KOPT-K1 (cell line): ENCODE data around the gene KIAA0753.

Experiments
- H3K27ac ChIP-seq: fragments of 200-600 bp; sonication (generic); 2 replicates; pipeline ENCODE4 v1.5.1; 2016; ENCODE audit warnings: antibody characterized with exemption, mild to moderate bottlenecking, low read depth, low read length; ENCODE audit not compliant: poor library complexity, severe bottlenecking
- H3K36me3 ChIP-seq: fragments of 200-600 bp; sonication (generic); 2 replicates; pipeline ENCODE4 v1.5.1; 2017; ENCODE audit warnings: antibody characterized with exemption, mild to moderate bottlenecking, low read length, moderate library complexity; ENCODE audit not compliant: insufficient read depth
- H3K9me3 ChIP-seq: fragments of 200-600 bp; sonication (generic); 2 replicates; pipeline ENCODE4 v1.5.1; 2017; ENCODE audit warnings: antibody characterized with exemption, low read length, mild to moderate bottlenecking; ENCODE audit not compliant: insufficient read depth, poor library complexity, severe bottlenecking

The KIAA0753 gene

DNA sequence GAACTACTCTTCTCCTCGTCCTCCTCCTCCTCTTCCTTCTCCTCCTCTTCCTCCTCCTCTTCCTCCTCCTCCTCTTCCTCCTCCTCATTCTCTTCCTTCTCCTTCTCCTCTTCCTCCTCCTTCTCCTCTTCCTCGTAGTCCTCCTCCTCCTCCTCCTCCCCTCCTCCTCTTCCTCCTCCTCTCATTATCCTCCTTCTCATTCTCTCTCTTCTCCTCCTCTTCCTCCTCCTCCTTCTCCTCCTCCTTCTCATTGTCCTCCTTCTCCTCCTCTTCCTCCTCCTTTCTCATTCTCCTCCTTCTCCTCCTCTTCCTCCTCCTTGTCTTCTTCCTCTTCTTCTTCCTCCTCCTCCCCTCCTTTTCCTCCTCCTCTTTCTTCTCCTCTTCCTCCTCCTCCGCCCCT, 80.0 kb downstream of the KIAA0753 start:
- Histone ChIP-seq H3K27ac (no peak overlapping the region), H3K9me3 (no peaks in the 10 kb centered on the region), H3K36me3 (no peaks in the 10 kb centered on the region)

DNA sequence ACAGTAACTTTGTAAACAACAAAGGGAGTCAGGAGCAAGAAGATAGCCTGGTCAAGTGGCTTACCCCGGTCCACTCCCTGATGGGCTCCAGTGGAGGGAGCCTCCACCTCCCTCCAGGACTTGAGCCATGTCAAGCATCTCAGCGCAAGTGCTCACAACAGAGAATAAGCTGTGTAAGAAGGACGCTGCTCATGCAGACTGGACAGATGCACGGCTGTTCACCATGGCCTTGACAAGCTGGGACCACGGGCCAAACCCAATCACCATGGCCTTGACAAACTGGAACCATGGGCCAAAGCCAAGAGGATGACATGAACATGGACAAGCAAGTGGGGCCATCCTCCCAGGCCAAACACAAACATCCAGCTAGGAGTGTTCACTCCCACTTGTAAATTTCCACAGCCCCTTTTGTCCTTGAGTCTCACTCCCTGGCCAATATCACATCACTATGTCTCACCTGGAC, 80.7 kb downstream of the KIAA0753 start:
- H3K27ac ChIP-seq: no peak overlapping the region
- H3K9me3 ChIP-seq: no peaks in the 10 kb centered on the region
- H3K36me3 ChIP-seq: no peaks in the 10 kb centered on the region

DNA sequence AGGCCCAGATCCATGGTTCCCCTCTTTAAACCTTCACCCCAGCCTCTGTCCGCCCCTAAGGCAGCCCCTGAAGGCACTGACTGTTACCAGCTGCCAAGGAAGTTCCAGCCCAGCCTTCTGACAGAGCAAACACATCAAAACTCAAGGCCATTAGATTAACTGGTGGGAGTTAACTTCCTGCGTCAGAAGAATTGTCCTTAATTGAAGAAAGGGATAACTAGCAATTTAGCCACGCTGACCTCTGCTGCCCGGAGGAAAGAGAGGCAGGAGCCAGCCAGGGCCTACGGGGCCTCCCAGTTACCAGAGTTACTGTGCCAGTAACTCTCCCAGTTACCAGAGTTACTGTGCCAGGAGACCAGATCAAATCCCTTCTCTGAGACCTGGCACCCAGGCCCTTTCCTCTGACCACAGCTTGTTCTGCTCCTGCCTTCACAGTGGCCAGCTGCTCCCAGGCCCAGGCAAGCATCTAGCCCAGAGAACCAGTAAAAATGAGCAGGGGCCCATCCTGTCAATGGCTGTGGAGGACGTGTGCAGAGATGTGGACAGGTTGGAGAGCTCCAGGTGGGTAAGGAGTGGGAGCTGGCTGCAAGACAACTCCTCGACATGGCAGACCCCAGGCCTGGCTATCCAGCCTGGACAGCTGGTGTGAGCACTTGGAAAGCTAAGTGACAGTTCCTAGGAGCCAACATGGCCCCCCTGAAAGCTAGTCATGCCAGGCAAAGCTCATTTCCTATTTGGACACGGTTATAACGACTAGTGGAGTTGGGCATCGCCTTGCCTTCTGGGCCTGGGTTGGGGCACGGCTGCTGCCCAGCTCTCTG, 81.4 kb downstream of the KIAA0753 start:
- Histone ChIP-seq H3K36me3 (no peaks in the 10 kb centered on the region), H3K9me3 (no peaks in the 10 kb centered on the region), H3K27ac (no peak overlapping the region)

DNA sequence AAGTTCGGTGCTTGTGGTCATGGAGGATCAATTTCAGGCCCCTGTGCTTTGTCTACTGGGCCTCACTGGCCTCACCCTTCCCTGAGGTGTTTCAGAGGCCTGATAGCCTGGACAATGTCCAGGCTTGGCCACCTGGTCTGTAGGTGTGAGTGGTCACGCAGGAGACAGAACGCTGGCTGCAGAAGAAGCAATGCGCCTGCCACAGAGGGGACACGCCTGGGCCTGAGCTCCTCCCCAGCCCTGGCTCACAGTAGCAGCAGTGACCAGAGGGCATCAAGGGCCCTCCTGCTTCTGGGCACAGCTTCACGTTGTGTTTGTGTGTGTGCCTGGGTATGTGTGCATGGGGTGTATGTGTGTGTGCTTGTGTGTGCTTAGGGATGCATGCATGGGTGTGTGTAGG, 82.2 kb downstream of the KIAA0753 start:
- H3K27ac ChIP-seq: no peak overlapping the region
- H3K36me3 ChIP-seq: no peaks in the 10 kb centered on the region
- H3K9me3 ChIP-seq: no peaks in the 10 kb centered on the region

DNA sequence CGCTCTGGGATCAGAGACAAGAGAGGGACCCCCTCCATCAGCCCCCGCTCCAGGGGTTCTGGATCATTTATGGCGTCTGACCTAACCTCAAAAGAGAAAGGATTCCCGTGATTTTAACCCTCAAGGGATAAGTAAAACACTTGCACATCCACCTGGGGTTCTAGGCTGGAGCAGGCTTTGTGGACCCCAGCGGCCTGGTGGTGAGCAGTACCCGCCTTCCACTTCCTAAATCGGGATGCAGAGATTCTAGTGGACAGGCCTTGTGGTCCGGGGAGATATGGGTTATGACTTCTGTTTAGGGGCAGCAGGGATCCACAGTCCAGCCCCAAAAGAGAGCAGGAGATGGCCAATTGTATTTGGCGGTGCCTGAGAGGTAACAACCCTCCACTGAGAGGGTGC, 83.5 kb downstream of the KIAA0753 start:
- no peak overlapping the region for H3K27ac ChIP-seq
- H3K9me3 ChIP-seq: no peaks in the 10 kb centered on the region

DNA sequence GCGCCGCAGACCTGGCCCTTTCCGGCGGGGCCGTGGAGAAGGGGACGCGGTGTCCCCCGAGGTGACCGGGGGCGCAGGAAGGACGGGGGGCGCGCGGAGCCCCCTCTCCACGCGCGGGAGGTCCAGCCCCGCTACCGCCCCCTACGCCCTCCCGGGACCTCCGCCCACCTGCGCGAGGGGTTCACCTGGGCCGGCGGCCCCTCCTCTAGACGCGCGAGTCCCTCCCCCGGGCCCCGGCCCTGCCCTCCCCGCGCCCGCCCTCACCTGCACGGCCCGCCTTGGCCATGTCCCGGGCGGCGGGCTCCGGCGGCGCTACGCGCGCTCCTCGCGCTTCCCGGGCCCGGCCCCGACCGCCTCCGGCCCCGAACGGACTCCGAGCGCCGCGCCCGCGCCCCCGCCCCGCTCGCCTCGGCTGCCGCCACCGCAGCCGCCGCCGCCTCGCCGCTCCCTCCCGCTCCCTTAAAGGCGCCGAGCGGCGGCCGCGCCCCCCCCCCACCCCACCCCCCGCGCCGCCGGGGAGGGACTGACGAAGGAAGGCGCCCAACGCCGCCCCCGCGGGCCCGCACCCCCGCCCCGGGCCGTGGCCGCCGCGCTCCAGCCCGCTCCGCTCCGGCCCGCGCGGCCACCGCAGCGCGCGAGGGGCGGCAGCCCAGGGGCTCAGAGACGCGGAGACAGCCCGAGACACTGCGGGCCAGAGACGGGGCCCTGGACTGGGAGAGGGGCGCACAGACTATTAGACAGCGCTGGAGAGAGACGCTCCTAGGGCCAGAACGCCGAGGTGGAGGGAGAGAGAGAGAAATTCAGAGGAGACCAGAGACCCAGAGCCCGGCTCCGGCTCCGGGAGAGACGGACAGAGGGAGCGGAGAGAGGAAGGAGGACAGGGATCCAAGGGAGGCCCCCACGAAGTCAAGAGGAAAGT, 84.1 kb downstream of the KIAA0753 start, which contains the start of gene PITPNM3:
Gene PITPNM3, minus strand, starts transcription at position 435 of the 919 bp plus-strand sequence. Its CDS starts 149 bp downstream, at position 286.
- H3K27ac ChIP-seq: no peak within 1 kb of the TSS
- H3K36me3 ChIP-seq: no peaks in the 10 kb centered on the region
- no peaks in the 10 kb centered on the region for H3K9me3 ChIP-seq

More for the DNA sequence above, 83.5 kb downstream of the KIAA0753 start:
- no peaks in the 10 kb centered on the region for H3K36me3 ChIP-seq

DNA sequence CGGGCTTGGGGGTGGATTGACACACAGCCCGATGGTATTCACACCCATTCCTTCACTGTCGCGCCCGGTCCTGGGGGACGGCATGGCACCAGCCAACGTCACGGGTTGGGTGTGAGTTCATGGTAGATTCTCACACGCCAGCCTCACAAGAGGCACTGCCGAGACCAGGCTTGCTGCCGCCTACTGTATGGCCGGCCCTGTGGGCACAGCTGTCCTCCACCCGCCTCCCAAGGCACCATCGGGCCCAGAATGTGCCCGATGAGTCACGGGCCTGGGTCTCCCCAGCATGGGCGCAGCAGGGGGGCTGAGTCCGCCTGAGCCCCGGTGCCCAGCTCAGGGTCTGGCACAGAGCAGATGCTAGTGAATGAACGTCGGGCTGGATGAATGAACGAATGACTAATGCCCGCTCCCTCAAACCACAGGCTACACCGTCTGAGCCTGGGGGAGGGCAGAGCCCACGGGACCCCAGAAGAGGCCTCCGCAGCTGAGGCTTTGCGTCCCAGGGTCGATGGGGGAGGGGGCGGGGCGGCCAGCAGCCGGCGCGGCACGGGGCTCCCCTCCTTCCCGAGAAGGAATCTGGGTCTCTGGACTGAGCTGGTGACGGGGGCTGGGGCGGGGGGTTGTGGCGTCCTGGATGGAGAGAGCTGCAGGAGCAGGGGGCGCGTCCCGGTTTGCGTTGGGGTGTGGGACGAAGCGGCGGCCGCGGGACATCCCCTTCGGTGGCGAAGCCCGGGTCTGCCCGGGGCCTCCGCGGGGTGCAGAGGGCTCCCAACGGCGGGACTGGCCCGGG, 85.0 kb downstream of the KIAA0753 start:
- Histone ChIP-seq H3K9me3 (no peaks in the 10 kb centered on the region), H3K27ac (no peak overlapping the region), H3K36me3 (no peaks in the 10 kb centered on the region)

DNA sequence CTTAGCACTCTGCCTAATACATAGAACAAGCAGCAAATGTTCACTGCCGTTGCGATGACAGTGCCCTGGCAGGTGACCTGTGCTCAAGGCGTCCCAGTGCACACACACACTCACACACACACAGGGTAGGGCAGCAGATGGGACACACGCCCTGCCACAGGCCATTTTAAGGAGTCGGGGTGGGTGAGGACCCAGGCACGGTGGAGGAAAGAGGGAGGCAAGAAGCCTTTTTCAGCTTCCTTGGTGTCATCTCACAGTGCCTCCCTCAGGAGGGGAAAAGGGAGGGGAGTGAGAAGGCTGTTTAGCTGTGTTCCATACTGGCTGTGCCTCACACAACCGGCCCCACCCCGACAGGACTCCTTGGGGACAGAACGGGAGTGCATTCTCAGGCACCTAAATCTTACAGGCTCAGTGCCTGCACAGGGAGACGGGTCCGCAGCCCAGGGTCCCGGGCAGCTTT, 85.6 kb downstream of the KIAA0753 start:
- no peaks in the 10 kb centered on the region for H3K36me3 ChIP-seq
- no peaks in the 10 kb centered on the region for H3K9me3 ChIP-seq
- H3K27ac ChIP-seq: no peak overlapping the region

DNA sequence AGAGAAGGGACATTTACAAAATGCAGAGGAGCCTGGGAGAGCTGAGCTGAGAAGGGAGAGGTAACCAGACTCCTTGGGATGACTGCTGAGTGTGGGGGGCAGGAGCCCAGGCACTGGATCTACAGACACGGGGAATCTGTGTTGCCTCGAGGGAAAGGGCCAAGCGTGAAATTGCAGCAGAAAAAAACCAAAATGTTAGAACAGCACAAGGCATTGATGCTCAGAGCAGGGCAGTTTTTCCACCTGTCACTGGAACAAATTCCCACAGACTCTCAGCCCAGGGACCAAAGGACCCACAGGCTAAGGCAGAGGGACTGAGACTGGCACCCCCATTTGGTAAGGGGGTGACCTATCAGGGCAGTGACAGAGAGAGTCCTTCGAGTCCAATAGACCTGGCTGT, 86.2 kb downstream of the KIAA0753 start:
- H3K9me3 ChIP-seq: no peaks in the 10 kb centered on the region
- H3K36me3 ChIP-seq: no peaks in the 10 kb centered on the region
- no peak overlapping the region for H3K27ac ChIP-seq

DNA sequence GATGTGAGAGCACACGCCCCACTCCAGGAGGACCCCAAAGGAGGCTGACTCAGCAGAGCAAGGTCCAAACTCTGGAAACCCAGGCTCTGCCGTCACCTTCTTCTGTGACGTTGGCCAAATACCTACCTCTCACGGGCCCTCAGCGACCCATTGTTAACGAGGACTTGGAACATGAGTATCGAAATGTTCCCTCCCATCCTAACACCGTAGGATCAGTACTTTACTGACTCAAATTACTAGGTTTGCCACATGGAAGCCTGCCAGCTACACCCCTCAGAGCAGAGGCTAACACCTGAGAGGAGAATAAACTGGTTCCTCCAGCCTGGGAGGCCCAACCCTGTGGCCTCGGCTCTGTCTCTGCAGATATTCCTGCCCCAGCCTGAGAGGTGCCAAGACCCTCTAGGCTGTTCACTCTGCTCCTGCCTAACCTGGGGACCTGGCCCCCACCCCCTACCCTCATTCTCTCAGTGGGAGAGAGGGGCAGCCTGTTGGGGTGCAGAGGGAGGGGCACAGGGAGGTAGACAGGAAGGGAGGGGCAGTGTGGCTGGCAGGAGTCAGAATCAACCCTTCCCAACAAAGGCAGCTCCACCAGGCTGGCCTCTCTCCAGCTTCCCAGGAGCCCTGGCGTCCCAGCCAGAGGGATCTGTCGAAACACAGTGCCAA, 88.5 kb downstream of the KIAA0753 start:
- H3K27ac ChIP-seq: no peak overlapping the region
- no peaks in the 10 kb centered on the region for H3K36me3 ChIP-seq
- no peaks in the 10 kb centered on the region for H3K9me3 ChIP-seq

DNA sequence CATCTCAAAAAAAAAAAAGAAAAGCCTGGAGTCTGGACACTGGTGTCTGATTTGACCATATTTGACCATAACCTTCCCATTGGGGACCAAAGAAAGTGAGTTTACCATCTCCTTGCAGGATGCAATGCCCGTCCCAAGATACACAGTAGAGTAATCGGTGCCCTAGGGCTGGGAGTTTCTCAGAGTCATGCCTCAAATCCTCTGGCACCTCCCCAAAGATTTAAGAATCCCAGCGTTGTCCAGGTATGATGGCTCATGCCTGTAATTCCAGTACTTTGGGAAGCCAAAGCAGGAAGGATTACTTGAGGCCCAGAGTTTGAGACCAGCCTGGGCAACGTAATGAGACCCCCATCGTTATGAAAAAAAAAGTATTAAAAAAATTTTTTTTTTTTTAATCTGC, 89.2 kb downstream of the KIAA0753 start:
- H3K27ac ChIP-seq: no peak overlapping the region

DNA sequence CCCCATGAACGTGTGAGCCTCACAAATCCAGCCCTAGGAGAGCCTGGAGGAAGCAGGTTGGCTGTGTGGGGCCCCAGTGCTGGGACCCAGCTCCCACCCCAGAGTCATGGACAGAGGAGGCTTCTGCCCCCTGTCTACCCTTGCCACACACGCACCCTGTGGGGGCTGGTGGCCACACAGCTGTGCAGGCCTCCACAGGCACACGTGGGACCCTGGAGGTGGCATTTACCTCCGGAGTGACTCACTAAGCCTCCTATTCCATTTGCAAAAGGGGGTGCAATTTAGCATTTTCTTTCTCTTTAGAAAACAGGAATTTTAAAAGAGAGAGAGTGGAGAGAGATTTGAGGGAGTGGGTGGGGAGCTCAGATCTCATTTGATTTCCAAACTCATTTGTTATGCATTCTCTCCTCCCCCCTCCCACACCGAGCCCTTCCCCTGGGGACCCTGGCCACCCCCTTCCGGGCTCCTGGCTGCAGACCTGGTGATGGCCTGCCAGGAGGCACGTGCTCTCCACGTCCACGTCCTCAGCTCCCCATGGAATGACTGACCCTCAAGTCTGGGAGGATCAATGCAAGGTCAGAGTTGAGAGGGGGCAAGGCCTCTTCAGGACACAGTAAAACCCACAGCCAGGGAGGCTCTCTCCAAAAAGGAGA, 91.0 kb downstream of the KIAA0753 start:
- Histone ChIP-seq H3K27ac (no peak overlapping the region), H3K36me3 (no peaks in the 10 kb centered on the region), H3K9me3 (no peaks in the 10 kb centered on the region)

More for the DNA sequence above, 89.2 kb downstream of the KIAA0753 start:
- Histone ChIP-seq H3K9me3 (no peaks in the 10 kb centered on the region), H3K36me3 (no peaks in the 10 kb centered on the region)

DNA sequence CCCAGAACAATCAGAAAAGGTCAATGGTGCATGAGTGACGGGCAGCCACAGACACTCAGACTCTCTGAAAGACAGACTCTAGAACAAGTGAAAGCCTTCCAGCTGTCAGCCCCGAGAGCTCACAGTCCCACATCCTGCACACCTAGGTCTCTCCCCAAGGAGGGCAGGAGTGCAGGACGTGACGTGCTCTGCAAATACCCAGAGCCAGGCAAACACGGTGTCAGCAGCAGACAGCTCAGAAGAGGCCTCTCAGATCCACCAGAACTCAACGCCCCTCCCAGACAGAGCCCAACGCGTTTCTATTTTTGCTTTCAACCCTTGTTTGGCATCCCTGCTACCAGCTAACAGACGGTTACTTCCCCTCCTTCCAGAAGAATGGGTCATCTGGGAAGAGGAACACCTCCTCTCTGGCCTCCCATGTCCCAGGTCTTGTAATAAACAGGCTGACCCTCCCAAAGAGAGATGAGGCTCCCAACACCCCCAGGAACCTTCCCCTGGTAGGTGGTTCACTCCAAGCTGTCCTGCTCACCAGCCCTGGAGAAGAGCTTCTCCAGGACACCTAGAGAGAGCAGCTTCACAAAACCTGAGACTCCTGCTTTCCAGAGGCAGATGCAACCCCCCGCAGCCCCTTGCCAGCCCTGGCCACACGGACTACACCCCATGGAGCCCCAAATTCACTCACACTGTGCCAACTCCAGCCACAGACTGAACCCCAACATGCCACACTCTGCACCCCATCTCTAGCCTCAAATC, 91.8 kb downstream of the KIAA0753 start:
- Histone ChIP-seq H3K36me3 (no peaks in the 10 kb centered on the region), H3K27ac (no peak overlapping the region), H3K9me3 (no peaks in the 10 kb centered on the region)
